ENCODE data around the gene SUV39H2. TPM values are rescaled to one million over a fixed set of nuclear protein-coding genes. Genes with fewer than 3 reads are reported as not detected.

Gene SUV39H2
- total and polyA plus RNA-seq, 10 of the 15 experiments (the other 5 are each of a cell fraction or from before 2014, with no cell fraction given): 24.3 to 41.1 (median 30.0) TPM

DNA sequence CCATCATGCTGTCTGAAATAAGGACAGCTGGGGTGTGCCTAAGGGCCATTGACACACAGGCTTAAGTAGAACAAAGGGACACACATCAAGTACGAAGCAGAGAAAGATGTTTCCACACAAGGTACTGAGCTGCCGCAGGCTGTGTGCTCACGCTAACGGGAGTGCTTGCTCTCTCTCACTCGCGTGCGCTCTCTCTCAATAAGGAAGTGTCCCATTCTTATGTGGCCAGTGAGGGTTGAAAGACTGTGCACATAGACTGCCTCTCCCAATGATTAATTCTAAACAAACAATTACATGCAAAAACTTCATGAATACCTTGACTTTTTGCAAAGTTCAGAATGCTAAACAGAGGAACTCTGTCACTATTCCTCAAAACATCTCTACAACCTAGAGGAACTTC lies 45.3 kb downstream of the SUV39H2 start:
- no peak for ATAC-seq
- Histone ChIP-seq H3K27me3 (replicated peaks in 1 of 2; ENCODE audit: control insufficient read depth in 2 of 2, insufficient read depth in 2 of 2, low read length in 1 of 2) (no peaks in the 10 kb centered on the region), H3K27ac (ENCODE audit: control insufficient read depth, insufficient read depth) (no peak overlapping the region; the same call in 1 of the 2 replicates), H3K9ac (ENCODE audit: control insufficient read depth, insufficient read depth, low read length) (no peak overlapping the region), H2AFZ (ENCODE audit: control insufficient read depth, low read depth, low read length) (no peak overlapping the region), H3K4me3 (no peak overlapping the region), H3K36me3 (ENCODE audit: control insufficient read depth in 2 of 2, insufficient read depth in 2 of 2, low read length in 1 of 2) (peaks cover 22 to 45% of the 10 kb centered on the region in 2 experiments), H3K79me2 (ENCODE audit: control insufficient read depth, insufficient read depth, low read length) (no peaks in the 10 kb centered on the region; the same call in 1 of the 2 replicates), H4K20me1 (ENCODE audit: control insufficient read depth, insufficient read depth) (peaks cover 4% of the 10 kb centered on the region; the same call in 1 of the 2 replicates), H3K9me3 (replicated peaks; ENCODE audit: control insufficient read depth, insufficient read depth, low read length) (no peaks in the 10 kb centered on the region; the same call in 2 of the 3 replicates), H3K4me1 (ENCODE audit: control insufficient read depth, insufficient read depth, low read length) (peaks cover 25% of the 10 kb centered on the region), H3K4me2 (ENCODE audit: control insufficient read depth, insufficient read depth) (no peak overlapping the region)
- 100% methylated on average over 7 of the region's 7 CpGs for WGBS (ENCODE audit: insufficient coverage, insufficient replicate concordance, low lambda C conversion rate, missing lambda C conversion rate)
- FAIRE-seq: no peak
- ChIA-PET POLR2A (interaction anchor here (0.5 to 0.6 kb wide), 2 partner anchors 41 to 705 kb away, joined by 3 to 9 read pairs; no protein-coding TSS in a partner anchor), SMC1A (ENCODE audit: uncharacterized antibody, unreplicated experiment) (interaction anchor here (1.1 kb wide), 1 partner anchor 46 kb away, joined by 4 read pairs; no protein-coding TSS in a partner anchor), CTCF (interaction anchor here (1.5 kb wide), 1 partner anchor 19 kb away, joined by 3 read pairs; no protein-coding TSS in a partner anchor), RAD21 (ENCODE audit: unreplicated experiment) (no interaction called here)
- no TSS peak for BruUV-seq (replicated peaks)
- in situ Hi-C loops (cut with MboI): no loop called here
- DNase-seq (ENCODE audit: low read depth, low spot score): no peak
- intact Hi-C loops (cut with micrococcal nuclease; ENCODE audit: unreplicated experiment): no loop called here
- no peak for TF ChIP-seq CREB1 (IDR thresholded peaks at IDR 0.05; ENCODE audit: low read depth)
- TF ChIP-seq NKRF (conservative IDR thresholded peaks at IDR 0.05): no peak
- TF ChIP-seq, protein P1, sequence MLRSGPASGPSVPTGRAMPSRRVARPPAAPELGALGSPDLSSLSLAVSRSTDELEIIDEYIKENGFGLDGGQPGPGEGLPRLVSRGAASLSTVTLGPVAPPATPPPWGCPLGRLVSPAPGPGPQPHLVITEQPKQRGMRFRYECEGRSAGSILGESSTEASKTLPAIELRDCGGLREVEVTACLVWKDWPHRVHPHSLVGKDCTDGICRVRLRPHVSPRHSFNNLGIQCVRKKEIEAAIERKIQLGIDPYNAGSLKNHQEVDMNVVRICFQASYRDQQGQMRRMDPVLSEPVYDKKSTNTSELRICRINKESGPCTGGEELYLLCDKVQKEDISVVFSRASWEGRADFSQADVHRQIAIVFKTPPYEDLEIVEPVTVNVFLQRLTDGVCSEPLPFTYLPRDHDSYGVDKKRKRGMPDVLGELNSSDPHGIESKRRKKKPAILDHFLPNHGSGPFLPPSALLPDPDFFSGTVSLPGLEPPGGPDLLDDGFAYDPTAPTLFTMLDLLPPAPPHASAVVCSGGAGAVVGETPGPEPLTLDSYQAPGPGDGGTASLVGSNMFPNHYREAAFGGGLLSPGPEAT (IDR thresholded peaks at IDR 0.05; ENCODE audit: low read depth): no peak
- no peak for TF ChIP-seq ZSCAN29 (IDR thresholded peaks at IDR 0.05)
- no peak for TF ChIP-seq STAT1 (conservative IDR thresholded peaks at IDR 0.05)
- TF ChIP-seq BRCA1 (IDR thresholded peaks at IDR 0.05; ENCODE audit: low read depth, low read length): no peak
- TF ChIP-seq WRNIP1 (IDR thresholded peaks at IDR 0.05; ENCODE audit: borderline replicate concordance, low read depth, low read length): no peak
- no peak for TF ChIP-seq FOXK2 (IDR thresholded peaks at IDR 0.05)
- no peak for TF ChIP-seq KDM1A (IDR thresholded peaks at IDR 0.05; ENCODE audit: borderline replicate concordance)
- no peak for TF ChIP-seq CEBPB (IDR thresholded peaks at IDR 0.05; ENCODE audit: borderline replicate concordance in 1 of 2, low read depth in 2 of 2, low read length in 2 of 2)
- TF ChIP-seq ZNF592 (IDR thresholded peaks at IDR 0.05): no peak
- no peak for TF ChIP-seq ZNF207 (IDR thresholded peaks at IDR 0.05; ENCODE audit: borderline replicate concordance)
- no peak for TF ChIP-seq PML (IDR thresholded peaks at IDR 0.05; ENCODE audit: low read length)
- TF ChIP-seq FOXM1 (IDR thresholded peaks at IDR 0.05; ENCODE audit: low read depth, low read length): no peak
- no peak for TF ChIP-seq CHD1 (IDR thresholded peaks at IDR 0.05; ENCODE audit: low read depth, low read length)
- TF ChIP-seq, protein P2, sequence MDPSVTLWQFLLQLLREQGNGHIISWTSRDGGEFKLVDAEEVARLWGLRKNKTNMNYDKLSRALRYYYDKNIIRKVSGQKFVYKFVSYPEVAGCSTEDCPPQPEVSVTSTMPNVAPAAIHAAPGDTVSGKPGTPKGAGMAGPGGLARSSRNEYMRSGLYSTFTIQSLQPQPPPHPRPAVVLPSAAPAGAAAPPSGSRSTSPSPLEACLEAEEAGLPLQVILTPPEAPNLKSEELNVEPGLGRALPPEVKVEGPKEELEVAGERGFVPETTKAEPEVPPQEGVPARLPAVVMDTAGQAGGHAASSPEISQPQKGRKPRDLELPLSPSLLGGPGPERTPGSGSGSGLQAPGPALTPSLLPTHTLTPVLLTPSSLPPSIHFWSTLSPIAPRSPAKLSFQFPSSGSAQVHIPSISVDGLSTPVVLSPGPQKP (IDR thresholded peaks at IDR 0.05; ENCODE audit: low read depth, low read length): no peak
- TF ChIP-seq HDAC2 (IDR thresholded peaks at IDR 0.05): no peak

All from GM12878 (cell line).